ENCODE results near the gene TOR2A.
"Not testable (repeated sequence)": the region's sequence is repeated elsewhere in the genome, so short reads cannot be mapped to it uniquely, and the experiment has no call there.

The TOR2A gene

DNA sequence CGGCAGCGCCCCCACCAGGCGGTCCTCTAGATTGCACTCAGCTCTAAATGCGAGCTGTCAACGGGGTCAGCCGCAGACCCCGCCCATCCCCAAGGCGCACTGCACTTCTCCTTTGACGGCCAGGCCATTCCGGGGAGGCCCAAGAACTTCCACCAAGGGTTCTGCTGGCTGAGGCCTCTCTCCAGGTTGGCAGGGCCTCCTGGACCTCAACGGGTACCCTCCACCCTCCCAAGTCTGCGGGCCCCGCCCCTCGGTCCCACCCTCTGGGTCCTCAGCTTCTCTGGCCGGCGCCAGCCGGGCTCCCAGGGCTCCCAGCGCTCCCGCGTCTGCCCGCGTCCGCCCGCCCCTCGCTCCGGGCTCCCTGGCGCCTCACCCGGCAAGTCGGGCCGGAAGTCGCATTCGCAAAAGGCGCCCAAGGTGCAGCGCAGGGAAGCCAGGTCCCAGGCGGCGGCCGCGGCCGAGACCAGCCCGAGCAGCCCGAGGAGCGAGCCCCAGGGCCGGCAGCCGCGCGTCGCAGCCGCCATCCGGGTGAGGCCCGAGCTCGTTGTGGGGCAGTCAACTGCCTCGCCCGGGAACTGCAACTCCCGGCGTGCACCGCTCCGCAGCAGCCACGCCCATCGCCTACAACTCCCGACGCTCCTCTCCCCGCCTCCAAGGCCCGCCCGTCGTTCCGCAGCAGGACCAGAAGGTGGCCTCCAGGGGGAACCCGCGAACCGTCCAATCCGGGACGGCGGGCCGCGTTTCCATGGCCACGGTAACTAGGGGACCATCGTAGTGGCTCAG is at the start of gene TOR2A:
Gene TOR2A, minus strand, starts transcription at position 548 of the 783 bp plus-strand sequence. Its CDS starts 24 bp downstream, at position 524.
- peak; percentile 98 for DNase-seq

DNA sequence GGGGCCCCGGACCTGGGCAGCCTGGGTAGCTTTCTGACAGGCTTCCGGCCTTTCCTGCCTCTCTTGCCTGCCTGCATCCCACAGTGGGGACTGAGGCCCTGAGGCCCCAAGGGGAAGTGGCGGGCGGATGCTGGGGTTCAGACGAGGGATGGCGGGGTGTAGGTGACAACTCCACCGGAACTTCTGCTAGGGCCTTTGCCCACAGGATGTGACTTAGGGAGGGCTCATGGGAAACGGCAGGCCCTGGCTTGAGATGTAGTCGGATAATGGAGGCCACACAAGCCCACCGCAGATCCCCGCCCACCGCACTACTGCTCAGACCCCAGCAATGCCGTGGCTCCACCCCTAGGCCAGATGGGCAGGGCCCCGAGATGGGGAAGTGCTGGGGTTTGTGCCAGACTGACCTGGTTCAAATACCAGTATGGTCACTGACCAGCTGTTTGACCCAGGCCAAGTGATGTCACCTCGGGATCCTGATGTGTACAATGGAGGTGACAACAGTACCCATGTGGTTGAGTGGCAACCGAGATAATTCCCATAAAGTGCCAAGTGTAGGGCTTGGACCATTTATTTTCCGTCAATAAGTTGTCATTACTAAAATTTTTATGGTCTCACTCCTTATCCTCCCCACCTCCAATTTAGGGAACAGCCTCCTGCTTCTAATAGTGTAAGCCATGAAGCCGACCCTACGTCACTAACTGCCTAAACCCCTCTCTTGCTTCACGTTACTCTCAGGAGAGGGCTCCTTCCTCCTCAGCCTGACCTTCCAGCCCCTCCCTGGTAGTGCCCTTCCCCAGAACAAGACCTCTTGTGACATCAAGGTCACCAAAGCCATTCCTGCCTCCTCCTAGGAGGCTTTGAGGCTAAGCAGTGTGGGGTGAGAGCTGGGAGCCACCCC is 48.3 kb upstream of the TOR2A start:
- DNase-seq = peak; percentile 64

GRCh38 chr9:127781806-127782205 is 46.7 kb upstream of the TOR2A start:
- DNase-seq = no peak

DNA sequence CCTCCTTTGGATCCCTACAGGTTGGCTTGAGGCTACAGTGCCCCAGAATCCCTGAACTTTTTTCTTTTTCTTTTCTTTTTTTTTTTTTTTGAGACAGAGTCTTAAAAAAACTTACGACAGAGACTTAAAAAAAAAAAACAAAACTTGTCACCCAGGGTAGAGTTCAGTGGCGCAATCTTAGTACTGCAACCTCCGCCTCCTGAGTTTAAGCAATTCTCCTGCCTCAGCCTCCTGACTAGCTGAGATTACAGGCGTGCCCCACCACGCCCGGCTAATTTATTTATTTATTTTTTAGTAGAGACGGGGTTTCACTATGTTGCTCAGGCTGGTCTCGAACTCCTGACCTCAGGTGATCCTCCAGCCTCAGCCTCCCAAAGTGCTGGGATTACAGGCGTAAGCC is 45.8 kb upstream of the TOR2A start:
- not testable (repeated sequence) for DNase-seq

DNA sequence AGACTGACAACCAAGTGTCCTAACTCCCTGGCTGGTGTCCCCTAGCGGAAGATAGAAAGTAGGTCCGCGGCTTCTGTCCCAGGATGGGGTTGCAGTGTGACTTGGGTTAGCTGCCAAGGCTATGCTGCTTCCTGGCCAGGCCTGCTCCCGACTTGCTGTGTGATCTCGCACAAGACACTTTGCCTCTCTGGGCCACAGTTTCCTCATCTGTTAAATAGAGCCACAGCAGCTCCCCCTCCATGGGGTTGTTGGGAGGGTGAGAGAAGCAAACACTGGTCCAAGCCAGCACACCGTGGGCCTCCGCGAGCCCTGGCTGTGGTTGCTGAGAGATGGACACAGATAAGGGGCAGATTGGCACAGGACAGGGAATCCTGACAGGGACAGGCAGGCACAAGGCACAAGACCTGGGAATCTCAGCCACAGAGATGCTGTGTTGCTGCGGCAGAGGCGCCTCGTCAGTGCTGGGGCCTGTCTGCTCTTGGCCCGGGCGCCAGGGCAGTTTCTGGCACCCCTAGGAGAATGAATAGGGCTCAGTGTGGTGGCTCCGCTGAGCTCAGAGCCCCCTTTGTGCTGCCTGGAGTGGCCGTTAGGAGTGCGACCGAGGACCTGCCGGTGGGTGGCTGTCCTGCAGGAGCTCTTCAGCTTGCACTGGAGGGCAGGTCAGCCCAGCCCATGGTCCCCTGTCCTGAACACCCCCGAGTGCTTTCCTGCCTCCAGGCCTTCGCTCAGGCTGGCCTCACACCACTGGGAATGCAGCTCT is 45.2 kb upstream of the TOR2A start:
- no peak for DNase-seq

DNA sequence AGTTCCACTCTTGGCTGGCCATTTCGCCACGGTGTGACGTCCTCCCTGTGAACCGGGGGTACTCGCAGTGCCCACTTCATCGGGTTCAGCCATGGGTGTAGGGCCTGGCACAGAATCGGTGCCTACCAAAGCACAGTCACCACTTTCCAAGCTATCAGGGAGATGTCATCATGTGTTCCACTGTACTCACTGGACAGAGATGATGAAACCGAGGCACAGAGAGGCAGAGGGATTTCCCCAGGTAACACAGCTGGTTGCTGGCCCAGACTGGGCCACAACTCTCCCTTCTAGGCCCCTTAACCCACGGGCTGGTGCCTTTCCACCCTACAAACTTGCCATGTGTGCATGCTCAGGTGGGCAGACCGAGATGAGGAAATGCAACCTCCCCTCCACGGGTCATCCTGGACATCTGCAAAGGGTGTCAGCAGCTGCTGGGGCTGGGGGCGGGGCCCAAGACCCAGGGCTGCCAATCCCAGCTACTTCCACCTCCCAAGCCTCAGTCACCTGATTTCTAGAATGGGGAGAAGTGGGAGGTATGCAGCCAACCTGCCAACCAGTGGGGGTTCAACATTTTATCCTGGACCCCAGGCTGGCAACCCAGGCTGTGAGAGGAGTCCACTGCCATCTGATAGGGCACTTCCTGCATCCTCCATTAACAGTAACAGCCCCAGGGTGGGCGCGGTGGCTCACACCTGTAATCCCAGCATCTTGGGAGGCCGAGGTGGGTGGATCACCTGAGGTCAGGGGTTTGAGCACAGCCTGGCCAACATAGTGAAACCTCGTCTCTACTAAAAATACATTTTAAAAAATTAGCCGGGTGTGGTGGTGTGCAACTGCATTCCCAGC is 44.3 kb upstream of the TOR2A start:
- peak; percentile 74 for DNase-seq

DNA sequence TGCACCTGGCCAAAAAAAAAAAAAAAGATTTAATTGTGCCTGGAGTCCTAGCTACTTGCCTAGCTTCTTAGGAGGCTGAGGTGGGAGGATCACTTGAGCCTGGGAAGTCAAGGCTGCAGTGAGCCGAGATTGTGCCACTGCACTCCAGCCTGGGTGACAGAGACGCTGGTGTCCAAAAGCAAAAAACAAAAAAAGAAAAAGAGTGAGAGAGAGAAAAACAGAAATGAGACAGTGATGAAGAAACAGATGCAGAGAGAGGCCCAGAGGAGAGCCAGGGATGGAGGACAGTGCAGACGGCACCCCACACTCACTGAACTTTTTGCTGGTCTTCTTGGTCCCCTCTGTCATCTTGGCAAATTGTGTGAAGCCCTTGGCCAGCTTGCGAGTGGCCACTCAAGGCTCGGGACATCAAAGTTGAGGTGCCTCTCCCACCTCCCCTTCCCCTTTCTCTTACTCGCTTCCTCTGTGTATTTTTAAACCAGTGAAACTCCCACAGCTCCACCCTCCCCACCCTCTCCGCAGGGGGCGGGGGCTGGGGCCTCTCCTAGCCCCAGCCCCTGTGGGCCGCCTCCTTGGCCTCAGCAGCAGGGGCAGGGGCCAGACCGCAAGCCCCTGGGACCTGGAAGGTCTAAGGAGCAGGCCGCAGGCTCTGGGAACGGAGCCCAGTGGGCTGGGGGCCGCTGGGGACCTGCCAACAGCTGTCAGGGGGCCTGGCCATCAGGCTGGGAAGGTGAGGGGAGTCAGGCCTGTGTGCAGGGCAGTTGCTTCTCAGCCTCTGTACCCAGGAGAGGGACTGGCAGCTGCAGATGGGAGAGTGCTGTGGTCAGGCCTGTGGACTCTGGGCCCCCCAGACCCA is 43.4 kb upstream of the TOR2A start, which contains the start of gene SH2D3C:
Gene SH2D3C, minus strand, starts transcription at position 387 of the 856 bp plus-strand sequence. Its CDS starts 39 bp downstream, at position 348.
- DNase-seq = peak; percentile 62

- DNase-seq = no peak
Observed at GRCh38 chr9:127777368-127777980, 42.4 kb upstream of the TOR2A start.

GRCh38 chr9:127776924-127777289 is 41.8 kb upstream of the TOR2A start:
- peak; percentile 24 for DNase-seq

DNA sequence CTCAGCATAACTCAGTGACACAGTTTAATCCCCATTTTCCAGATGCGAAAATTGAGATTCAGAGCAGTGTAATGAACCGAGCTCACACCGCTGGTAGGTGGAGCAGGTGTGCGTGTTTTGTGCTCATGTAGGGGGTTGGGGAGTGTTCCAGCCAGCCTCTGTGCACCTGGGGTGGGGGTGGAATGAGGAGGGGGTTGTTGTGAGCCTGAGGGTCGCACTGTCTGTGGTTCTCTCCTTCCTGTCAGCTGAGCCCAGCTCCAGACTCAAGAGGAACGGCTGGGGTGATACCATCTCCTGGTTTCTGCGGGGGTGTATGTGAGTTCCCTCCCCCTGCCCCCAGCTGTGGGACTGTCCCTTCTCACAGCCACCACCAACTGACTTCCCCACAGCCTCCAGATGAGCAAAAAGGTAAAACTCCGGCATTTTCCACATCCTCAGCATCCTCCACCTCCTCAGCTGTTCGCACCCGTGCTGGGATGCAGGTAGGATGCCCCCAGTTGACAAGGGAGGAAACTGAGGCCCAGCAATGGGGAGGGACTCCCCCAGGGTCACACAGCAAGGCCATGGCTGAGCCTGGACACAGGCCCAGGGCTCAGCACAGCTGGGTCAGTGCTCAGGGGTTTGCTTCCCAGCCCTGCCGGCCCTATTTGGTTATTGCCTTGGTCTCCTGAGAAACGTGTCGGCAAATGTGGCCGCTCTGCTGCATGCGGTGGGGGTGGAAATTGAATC is 41.3 kb upstream of the TOR2A start:
- DNase-seq = peak; percentile 77

GRCh38 chr9:127773981-127774380 is 38.9 kb upstream of the TOR2A start:
- no peak for DNase-seq

GRCh38 chr9:127773272-127773671 is 38.2 kb upstream of the TOR2A start:
- no peak for DNase-seq

- no peak for DNase-seq
Observed at GRCh38 chr9:127772603-127773002, 37.5 kb upstream of the TOR2A start.

DNA sequence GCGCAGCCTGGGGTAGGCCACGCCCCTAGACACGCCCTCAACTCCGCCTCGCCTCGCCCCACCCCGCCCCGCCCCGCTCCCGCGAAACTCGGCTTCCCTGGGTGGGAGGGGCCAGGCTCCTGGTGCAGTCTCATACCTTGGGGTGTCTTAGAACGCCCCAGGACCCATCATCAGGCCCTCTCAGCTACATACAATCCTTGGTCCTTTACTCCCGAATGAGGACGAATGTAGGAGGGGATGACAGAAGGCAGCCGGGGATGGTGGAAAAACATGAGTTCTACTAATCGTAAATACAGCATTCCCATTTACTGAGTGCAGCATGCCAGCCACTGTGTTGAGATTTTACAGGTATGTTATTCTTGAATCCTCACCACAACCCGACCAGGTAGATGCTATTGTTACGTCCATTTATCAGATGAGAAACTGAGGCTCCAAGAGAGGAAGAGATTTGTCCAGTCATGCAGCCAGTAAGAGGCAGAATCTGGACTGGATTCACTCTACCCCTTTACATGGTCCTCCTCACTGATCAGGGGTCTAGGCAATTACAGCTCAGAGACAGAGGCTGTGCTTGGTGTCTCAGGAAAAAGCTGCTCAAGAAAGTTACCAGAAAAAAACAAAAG is 36.6 kb upstream of the TOR2A start:
- DNase-seq = no peak

DNA sequence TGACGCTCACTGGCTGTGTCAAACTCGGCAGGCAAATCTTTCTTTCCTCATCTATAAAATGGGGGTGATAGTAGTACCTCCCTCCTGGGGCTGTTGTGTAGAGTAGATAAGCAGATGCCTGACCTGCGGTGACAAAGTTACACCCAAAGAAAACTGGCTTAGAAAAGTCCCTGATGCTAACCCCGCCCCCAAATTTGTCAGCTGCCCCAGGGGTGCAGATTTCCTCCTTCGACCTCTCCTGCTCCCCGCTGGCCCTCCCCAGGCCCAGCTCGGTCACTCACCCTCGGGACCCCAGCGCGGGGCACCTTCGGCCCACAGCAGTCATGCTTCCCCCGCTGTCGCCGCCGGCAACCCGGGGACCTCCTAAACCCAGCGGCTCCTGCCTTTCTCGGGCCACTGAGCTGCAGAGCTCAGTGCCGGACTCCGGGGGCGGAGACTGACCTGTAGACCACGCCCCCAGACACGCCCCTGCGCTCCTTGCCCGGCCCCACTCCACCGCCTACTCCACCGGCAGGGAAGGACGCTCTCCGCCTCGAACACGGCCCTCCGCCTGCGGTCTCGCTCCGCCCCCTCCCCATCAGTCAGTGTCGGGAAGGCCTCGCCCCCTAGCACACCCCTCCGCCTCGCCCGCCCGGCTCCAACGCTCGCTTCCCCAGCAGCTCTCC is 35.9 kb upstream of the TOR2A start:
- peak; percentile 97 for DNase-seq

GRCh38 chr9:127770583-127770904 is 35.5 kb upstream of the TOR2A start:
- DNase-seq = no peak

GRCh38 chr9:127769929-127770582 is 35.0 kb upstream of the TOR2A start:
- DNase-seq = no peak

DNA sequence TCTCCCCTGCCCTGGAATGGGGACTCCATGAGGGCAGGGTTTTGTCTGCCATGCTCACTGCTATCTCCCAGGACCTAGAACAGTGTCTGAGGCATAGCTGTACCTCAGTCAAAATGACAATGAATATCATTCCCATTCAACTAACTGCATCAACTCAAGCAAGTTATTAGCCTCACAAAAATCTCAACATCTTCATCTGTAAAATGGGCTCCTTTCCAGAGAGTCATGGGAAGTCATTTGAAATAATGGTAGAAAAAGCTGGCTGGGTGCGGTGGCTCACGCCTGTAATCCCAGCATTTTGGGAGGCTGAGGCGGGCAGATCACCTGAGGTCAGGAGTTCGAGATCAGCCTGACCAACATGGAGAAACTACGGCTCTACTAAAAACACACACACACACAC is 34.0 kb upstream of the TOR2A start:
- DNase-seq = no peak
